Measurements from ENCODE around the gene NOS1.
"Not testable (repeated sequence)": the region's sequence is repeated elsewhere in the genome, so short reads cannot be mapped to it uniquely, and the experiment has no call there.

Gene NOS1

DNA sequence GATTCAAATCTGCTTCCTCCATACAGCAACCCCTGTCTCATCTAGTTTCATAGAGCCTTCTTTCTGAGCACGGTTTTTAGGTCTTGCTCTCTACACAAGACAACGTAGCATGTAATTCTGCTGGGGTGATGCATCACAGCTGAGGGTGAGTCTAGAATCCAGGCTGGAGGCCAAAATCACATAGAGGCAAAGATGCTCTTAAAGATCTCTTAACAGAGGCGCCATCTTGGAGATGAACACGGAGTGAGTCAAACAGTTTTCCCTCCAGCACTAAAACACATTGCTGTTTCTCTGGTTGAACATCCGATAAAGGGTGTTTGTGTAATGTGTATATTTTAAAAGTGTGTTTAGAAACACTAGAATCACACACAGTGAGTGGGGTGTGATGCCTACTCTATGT lies 78.9 kb downstream of the NOS1 start:
- in situ Hi-C loops (cut with MboI; ENCODE audit: low sequenced_read_pairs) = no loop called here

GRCh38 chr12:117280019-117280680 lies 81.3 kb downstream of the NOS1 start:
- in situ Hi-C loops (cut with MboI; ENCODE audit: low sequenced_read_pairs) = no loop called here

DNA sequence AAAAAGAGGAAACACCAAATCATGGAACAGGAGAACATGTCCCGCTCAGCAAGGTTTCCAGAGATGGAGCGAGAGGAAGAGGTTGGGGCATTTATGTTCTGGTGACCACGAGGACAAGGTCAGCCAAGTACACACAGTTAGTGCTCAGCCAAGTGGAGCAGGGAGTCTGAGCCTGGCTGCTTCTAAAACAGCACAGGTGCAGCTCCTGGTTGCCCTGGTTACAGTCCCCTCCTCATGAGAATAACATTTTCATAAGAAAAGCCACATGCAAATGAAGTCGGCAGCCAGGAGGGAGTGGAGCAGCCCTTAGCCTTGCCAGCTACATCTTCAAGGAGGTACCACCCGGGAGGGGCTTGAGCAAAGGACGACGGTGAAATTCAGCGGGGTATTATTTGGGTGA lies 81.8 kb downstream of the NOS1 start:
- in situ Hi-C loops (cut with MboI; ENCODE audit: low sequenced_read_pairs) = no loop called here

DNA sequence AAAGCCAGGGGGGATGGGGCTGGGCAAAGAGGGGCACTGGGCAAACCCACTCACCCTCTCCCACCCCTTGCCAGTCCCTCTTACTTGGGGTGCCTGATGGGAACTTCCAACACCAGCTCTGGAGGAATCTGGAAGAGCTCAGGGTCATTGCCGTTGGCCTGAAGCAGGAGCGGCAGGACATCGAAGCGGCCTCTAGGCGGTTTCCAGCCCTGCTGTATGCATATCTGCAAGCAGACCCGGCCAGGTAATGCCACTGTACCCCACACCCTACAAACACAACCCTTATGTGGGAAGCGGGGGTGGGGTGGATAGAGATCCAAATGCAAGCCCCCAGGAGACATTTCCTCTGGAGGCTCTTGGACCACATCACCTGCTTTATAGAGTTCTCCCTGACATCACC lies 83.6 kb downstream of the NOS1 start:
- in situ Hi-C loops (cut with MboI; ENCODE audit: low sequenced_read_pairs) = no loop called here

DNA sequence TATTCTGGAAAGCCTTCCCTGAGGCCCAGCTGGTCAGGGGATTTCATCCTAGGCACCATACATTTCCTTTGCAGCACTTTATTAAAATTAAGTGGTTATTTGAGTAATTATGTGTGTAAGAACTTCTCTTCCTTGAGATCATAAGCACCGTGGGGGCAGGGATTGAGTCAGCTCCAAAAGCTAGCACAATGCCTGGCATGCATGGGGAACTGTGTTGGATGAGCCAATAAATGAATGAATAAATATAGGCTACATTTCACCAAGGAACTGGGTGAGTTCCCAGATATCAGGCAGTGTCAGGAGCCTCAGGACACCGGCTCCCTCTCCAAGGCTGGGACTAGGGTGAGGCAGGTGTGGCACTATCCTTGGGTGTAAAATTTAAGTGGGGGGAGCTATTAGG lies 88.3 kb downstream of the NOS1 start:
- in situ Hi-C loops (cut with MboI; ENCODE audit: low sequenced_read_pairs) = no loop called here

- in situ Hi-C loops (cut with MboI; ENCODE audit: low sequenced_read_pairs) = no loop called here
Measured at GRCh38 chr12:117272690-117273089, 88.7 kb downstream of the NOS1 start.

DNA sequence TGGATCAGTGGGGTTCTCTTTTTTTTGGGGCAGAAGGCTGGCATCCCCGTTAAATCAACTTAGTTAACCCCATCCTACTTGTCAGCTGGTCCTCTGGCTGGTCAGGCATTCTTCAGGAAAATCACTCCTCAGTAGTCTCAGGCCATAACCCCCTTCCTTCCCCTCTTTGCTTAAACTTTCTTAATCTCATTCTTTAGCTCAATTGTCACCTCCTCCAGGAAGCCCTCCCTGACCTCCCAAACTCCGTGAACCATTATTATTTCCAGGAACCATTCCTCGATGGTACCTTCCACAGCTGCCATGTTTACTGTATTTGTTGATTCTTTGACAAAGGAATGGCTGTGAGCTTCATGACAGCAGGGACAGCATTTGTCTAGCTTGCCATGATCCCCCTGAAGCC lies 98.7 kb downstream of the NOS1 start:
- in situ Hi-C loops (cut with MboI; ENCODE audit: low sequenced_read_pairs) = no loop called here

DNA sequence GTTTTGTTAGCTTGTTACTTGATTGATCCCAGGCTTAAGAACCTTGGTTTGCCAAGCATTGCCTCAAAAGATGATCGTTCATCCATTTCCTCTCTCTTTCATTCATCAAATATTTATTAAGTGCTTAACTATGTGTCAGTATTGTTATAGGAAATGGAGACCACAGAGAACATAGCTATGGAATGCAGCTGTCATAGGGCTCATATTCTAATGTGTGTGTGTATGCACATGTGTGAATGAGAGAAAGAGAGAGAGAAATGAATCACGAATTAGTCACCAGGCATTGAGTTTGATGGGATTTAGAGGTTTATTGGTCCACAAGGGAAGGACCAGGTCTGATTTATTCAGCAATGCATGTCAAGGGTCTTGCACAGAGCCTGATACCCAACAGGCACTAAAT lies 100.2 kb downstream of the NOS1 start:
- in situ Hi-C loops (cut with MboI; ENCODE audit: low sequenced_read_pairs) = no loop called here

DNA sequence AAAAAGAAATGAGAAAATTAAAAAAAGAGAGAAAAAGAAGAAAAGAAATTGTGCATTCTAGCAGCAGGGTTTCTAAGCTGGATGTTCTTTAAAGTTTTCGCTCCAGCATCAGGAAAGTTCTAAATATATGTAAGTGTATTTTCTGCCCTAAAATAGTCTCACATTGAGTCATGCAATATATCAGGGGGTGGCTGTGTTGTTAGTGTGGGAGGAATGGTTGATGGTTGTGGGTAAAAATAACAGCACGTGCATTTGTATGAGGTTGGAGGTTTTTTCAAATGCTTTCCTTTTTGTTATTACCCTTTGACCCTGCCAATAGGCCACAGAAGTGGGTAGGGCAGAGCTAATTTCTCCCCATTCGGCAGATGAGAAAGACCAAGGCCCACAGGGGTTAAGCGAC lies 106.0 kb downstream of the NOS1 start:
- in situ Hi-C loops (cut with MboI; ENCODE audit: low sequenced_read_pairs) = no loop called here

- in situ Hi-C loops (cut with MboI; ENCODE audit: low sequenced_read_pairs) = loop anchor here (25.0 kb wide), 1 partner anchor 594 kb away; no protein-coding TSS in a partner anchor
Measured at GRCh38 chr12:117243488-117243887, 117.9 kb downstream of the NOS1 start.

- in situ Hi-C loops (cut with MboI; ENCODE audit: low sequenced_read_pairs) = loop anchor here (25.0 kb wide), 1 partner anchor 596 kb away; no protein-coding TSS in a partner anchor
Measured at GRCh38 chr12:117241697-117242096, 119.7 kb downstream of the NOS1 start.

DNA sequence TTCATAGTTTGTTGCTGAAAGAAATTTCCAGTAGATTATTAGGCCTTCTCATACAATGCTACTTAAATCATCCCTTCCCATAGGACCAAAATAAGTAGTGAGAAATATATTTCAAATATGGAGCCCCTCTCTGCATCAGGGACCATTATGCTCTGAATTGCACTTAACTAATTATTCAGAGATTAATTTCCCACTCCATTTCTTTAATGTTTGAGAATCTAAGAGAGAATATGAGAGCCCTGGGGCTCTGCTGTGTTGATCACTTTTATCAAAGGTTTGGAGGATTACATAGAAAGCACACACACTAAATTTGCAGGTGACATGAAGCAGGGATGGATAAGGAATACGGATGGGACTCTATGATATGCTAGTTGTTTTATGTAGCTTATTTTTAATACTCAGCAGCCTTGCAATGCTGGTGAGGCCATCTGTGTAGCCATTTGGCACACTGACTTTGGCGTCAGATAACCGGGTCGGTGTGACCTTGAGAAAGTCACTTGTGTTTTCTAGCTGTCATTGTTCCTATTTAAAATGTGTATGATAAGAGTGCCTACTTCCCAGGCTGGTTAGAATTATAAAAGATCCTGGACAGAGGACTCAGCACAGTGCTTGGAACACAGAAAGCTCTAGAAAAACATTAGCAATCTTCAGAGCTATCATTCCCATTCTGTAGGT lies 121.2 kb downstream of the NOS1 start:
- in situ Hi-C loops (cut with MboI; ENCODE audit: low sequenced_read_pairs) = loop anchor here (25.0 kb wide), 1 partner anchor 597 kb away; no protein-coding TSS in a partner anchor

GRCh38 chr12:117236456-117237001 lies 124.9 kb downstream of the NOS1 start:
- in situ Hi-C loops (cut with MboI; ENCODE audit: low sequenced_read_pairs) = loop anchor here (25.0 kb wide), 1 partner anchor 601 kb away; no protein-coding TSS in a partner anchor

- in situ Hi-C loops (cut with MboI; ENCODE audit: low sequenced_read_pairs) = loop anchor here (25.0 kb wide), 1 partner anchor 602 kb away; no protein-coding TSS in a partner anchor
Measured at GRCh38 chr12:117235261-117235660, 126.2 kb downstream of the NOS1 start.

DNA sequence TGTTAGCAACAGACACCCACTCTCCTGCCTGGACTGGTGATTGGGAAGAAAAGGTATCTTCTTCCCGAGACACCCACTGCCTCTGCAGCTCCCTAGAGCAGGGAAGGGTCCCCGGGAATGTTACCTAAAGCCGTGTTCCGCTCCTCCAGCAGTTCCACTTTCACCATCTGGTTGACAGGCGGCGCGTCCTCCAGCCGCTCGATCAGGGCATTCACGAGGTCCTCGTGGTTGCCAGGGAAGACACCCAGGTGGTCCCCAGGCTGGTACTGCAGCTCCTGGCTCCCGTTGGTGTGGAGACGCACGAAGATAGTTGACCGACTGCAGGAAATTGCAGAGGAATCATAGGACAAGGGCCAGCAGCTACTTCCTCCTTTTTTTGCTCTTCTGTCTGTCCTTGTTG lies 127.0 kb downstream of the NOS1 start:
- in situ Hi-C loops (cut with MboI; ENCODE audit: low sequenced_read_pairs) = loop anchor here (25.0 kb wide), 1 partner anchor 603 kb away; no protein-coding TSS in a partner anchor

DNA sequence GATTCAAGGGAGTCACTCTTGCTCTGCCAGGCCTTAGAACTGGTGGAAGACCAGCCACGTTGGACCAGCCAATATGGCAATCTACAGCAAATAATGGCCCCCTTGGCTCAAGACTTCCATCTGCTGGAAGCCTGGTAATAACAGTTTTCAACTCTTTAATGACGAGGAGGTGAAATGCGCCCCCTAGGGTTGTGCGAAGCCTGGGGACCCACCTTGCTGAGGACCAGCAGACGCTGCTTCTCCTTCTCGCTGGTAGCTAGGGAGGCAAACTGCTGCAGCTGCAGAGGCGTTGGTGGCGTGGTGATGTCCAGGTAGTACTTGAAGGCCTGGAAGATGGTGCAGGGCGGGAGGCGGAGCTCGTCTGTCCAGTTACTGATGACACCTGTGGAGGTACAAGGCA lies 129.7 kb downstream of the NOS1 start:
- in situ Hi-C loops (cut with MboI; ENCODE audit: low sequenced_read_pairs) = loop anchor here (25.0 kb wide), 1 partner anchor 606 kb away; no protein-coding TSS in a partner anchor

DNA sequence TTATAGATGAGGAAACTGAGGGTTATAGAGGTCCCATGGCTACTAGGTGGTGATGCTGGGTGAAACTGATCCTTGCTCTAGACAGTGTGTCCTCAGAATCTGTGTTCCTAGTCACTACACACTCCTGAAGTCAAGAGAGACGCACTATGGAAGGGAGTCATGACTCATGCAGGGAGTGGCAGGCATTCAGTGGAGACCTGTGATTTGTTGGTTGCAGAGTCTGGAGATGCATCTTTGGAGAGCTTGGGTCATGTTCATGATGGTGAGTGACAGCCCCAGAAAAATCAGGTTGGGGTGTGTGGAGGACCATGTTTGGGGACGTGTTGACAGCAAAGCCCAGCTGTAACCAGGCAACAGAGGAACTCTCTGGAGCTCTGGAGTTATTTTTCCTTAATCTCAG lies 133.2 kb downstream of the NOS1 start:
- in situ Hi-C loops (cut with MboI; ENCODE audit: low sequenced_read_pairs) = loop anchor here (25.0 kb wide), 1 partner anchor 609 kb away; no protein-coding TSS in a partner anchor

GRCh38 chr12:117227000-117227653 lies 134.3 kb downstream of the NOS1 start:
- in situ Hi-C loops (cut with MboI; ENCODE audit: low sequenced_read_pairs) = loop anchor here (25.0 kb wide), 1 partner anchor 610 kb away; no protein-coding TSS in a partner anchor

DNA sequence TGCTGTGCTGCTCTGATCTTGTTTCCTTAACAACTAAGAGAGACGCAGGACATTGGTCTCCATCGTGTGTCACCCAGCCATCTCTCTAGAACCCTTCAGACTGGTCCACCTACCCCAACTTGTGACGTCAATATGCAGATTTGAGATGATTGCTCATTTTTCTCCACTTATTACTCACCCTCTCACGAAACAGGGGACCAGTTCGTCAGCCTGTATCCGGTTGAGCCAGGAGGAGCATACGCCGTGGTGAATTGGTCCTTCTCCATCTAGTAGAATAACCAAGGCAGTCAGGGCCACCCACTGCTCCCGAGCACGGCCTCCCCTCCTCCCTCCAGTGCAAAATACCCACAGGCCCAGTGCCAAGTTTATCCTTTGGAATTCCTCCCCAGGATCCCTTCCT lies 134.9 kb downstream of the NOS1 start:
- in situ Hi-C loops (cut with MboI; ENCODE audit: low sequenced_read_pairs) = loop anchor here (25.0 kb wide), 1 partner anchor 611 kb away; no protein-coding TSS in a partner anchor

DNA sequence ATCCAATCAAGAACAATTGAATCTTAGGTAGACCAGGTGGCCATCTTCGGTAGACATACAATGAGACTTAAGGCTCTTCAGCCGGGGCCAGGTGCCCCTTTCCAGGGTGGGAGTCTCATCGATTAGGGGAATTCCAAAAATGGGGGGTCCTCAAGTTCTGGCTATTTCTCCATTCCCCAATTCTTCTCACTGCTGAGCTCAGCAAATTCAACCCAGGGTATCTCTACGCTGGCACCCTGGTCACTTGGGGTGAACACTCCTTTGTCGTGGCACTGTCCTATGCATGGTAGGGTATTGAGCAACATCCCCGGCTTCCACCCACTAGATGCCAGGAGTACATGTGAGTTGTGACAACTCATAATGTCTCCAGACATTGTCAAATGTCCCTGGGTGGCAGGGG lies 136.2 kb downstream of the NOS1 start:
- in situ Hi-C loops (cut with MboI; ENCODE audit: low sequenced_read_pairs) = loop anchor here (25.0 kb wide), 1 partner anchor 612 kb away; no protein-coding TSS in a partner anchor

DNA sequence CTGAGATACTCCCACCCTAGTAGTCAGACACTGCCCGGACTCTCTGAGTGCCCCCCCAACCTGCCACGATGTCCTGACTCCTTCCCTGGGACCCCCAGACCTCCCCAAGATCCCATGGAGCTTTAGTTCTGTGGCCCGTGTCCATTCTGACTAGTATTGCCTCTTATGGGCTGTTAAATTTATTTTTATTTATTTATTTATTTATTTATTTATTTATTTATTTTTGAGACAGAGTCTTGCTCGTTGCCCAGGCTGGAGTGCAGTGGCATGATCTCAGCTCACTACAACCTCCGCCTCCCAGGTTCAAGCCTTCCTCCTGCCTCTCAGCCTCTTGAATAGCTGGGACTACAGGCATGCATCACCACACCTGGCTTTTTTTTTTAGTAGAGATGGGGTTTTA lies 140.5 kb downstream of the NOS1 start:
- in situ Hi-C loops (cut with MboI; ENCODE audit: low sequenced_read_pairs) = not testable (repeated sequence)
